Activated naive CD4-positive, alpha-beta T cell treated with anti-CD3 and anti-CD28 coated beads, Interleukin-2, amount 50 U/mL, for 24 hours (primary cell): ENCODE measurements around the gene DCLRE1B.
"Not testable (repeated sequence)": the region's sequence is repeated elsewhere in the genome, so short reads cannot be mapped to it uniquely, and the experiment has no call there.

Experiments used
- H3K27ac Mint-ChIP-seq: one replicate; pipeline ENCODE4 v1.8.0; 2021; ENCODE audit warnings: mild to moderate bottlenecking, mixed read lengths
- H3K27me3 Mint-ChIP-seq: one replicate; pipeline ENCODE4 v1.8.0; 2021; ENCODE audit warnings: mixed read lengths
- H3K36me3 Mint-ChIP-seq: one replicate; pipeline ENCODE4 v1.8.0; 2021; ENCODE audit warnings: mixed read lengths
- H3K4me1 Mint-ChIP-seq: one replicate; pipeline ENCODE4 v1.8.0; 2021; ENCODE audit warnings: mixed read lengths
- H3K4me3 Mint-ChIP-seq: one replicate; pipeline ENCODE4 v1.8.0; 2021; ENCODE audit warnings: mild to moderate bottlenecking, mixed read lengths
- H3K9me3 Mint-ChIP-seq: one replicate; pipeline ENCODE4 v1.8.0; 2021; ENCODE audit warnings: mixed read lengths

DCLRE1B gene

GRCh38 chr1:113946678-113947387 lies 41.7 kb downstream of the DCLRE1B start:
- peak overlapping the region; percentile 62 for H3K4me3 Mint-ChIP-seq
- H3K36me3 Mint-ChIP-seq = peaks cover 13% of the 10 kb centered on the region
- H3K4me1 Mint-ChIP-seq = peaks cover 82% of the 10 kb centered on the region
- H3K27ac Mint-ChIP-seq = peak overlapping the region; percentile 90
- H3K27me3 Mint-ChIP-seq = no peaks in the 10 kb centered on the region
- peaks cover 3% of the 10 kb centered on the region for H3K9me3 Mint-ChIP-seq

- Mint-ChIP-seq H3K27me3 (no peaks in the 10 kb centered on the region), H3K9me3 (peaks cover 3% of the 10 kb centered on the region), H3K4me1 (peaks cover 83% of the 10 kb centered on the region), H3K4me3 (peak overlapping the region; percentile 62), H3K36me3 (peaks cover 13% of the 10 kb centered on the region), H3K27ac (peak overlapping the region; percentile 90)
Measured at GRCh38 chr1:113947388-113948107, 42.4 kb downstream of the DCLRE1B start.

DNA sequence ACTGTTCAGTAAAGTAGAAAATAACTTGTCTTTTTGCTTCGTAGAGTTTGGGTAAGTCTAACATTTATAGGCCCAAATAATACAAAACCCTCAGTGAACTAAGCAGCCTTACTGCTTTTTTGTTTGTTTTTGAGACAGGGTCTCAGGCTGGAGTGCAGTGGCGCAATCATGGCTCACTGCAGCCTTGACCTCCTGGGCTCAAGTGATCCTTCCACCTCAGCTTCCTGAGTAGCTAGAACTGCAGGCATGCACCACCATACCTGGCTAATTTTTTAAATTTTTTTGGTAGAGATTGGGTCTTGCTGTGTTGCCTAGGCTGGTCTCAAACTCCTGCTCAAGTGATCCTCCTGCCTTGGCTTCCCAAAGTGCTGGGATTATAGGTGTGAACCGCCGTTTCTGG lies 43.0 kb downstream of the DCLRE1B start:
- peaks cover 85% of the 10 kb centered on the region for H3K4me1 Mint-ChIP-seq
- H3K27ac Mint-ChIP-seq = peak overlapping the region; percentile 90
- peaks cover 12% of the 10 kb centered on the region for H3K36me3 Mint-ChIP-seq
- H3K4me3 Mint-ChIP-seq = peak overlapping the region; percentile 67
- H3K9me3 Mint-ChIP-seq, H3K27me3 Mint-ChIP-seq: not testable (repeated sequence)

GRCh38 chr1:113949007-113949406 lies 43.9 kb downstream of the DCLRE1B start:
- Mint-ChIP-seq H3K4me1 (peaks cover 91% of the 10 kb centered on the region), H3K9me3 (no peaks in the 10 kb centered on the region), H3K36me3 (peaks cover 9% of the 10 kb centered on the region), H3K27ac (peak overlapping the region; percentile 90), H3K27me3 (no peaks in the 10 kb centered on the region), H3K4me3 (no peak overlapping the region)

GRCh38 chr1:113950908-113951307 lies 45.8 kb downstream of the DCLRE1B start:
- H3K4me3 Mint-ChIP-seq = no peak overlapping the region
- peaks cover 7% of the 10 kb centered on the region for H3K36me3 Mint-ChIP-seq
- no peaks in the 10 kb centered on the region for H3K9me3 Mint-ChIP-seq
- H3K4me1 Mint-ChIP-seq = peaks cover 92% of the 10 kb centered on the region
- no peak overlapping the region for H3K27ac Mint-ChIP-seq
- no peaks in the 10 kb centered on the region for H3K27me3 Mint-ChIP-seq

GRCh38 chr1:113951719-113952118 lies 46.6 kb downstream of the DCLRE1B start:
- H3K27me3 Mint-ChIP-seq = no peaks in the 10 kb centered on the region
- peaks cover 84% of the 10 kb centered on the region for H3K4me1 Mint-ChIP-seq
- H3K4me3 Mint-ChIP-seq = no peak overlapping the region
- no peaks in the 10 kb centered on the region for H3K9me3 Mint-ChIP-seq
- peaks cover 7% of the 10 kb centered on the region for H3K36me3 Mint-ChIP-seq
- H3K27ac Mint-ChIP-seq = peak overlapping the region; percentile 65

DNA sequence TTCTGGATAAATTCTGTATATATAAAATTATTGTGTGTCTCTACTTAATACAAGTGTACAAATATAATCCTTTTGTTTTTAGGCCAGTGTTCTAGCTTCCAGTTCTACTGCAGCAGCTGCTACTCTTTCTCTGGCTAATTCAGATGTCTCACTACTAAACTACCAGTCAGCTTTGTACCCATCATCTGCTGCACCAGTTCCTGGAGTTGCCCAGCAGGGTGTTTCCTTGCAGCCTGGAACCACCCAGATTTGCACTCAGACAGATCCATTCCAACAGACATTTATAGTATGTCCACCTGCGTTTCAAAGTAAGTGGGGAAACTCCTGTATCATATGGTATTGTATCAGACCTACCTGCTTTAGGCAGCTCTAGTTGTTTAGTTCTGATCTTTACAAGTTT lies 52.9 kb downstream of the DCLRE1B start:
- Mint-ChIP-seq H3K9me3 (no peaks in the 10 kb centered on the region), H3K4me3 (no peak overlapping the region), H3K4me1 (peaks cover 48% of the 10 kb centered on the region), H3K36me3 (peaks cover 32% of the 10 kb centered on the region), H3K27ac (no peak overlapping the region), H3K27me3 (no peaks in the 10 kb centered on the region)

DNA sequence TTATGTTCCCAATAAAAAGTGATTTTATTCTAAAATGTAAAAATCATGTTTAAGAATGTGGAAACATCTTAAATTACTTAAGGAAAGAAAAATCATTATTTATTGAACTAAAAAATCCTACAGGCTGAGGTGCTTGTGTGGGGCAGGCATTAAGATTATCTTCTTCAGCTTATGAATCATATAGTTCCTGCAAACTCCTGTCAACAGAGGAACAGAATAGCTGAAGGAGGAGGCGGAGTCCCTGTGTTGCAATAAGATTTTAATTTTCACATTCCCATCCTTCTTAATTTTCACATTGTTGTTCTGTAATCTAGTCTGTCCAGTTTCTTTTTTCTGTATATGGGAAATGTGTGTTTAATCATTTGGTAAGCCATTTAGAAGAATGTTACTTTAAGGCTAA lies 53.6 kb downstream of the DCLRE1B start:
- H3K27ac Mint-ChIP-seq = no peak overlapping the region
- H3K9me3 Mint-ChIP-seq = no peaks in the 10 kb centered on the region
- peaks cover 35% of the 10 kb centered on the region for H3K36me3 Mint-ChIP-seq
- H3K4me1 Mint-ChIP-seq = peaks cover 45% of the 10 kb centered on the region
- no peaks in the 10 kb centered on the region for H3K27me3 Mint-ChIP-seq
- no peak overlapping the region for H3K4me3 Mint-ChIP-seq

DNA sequence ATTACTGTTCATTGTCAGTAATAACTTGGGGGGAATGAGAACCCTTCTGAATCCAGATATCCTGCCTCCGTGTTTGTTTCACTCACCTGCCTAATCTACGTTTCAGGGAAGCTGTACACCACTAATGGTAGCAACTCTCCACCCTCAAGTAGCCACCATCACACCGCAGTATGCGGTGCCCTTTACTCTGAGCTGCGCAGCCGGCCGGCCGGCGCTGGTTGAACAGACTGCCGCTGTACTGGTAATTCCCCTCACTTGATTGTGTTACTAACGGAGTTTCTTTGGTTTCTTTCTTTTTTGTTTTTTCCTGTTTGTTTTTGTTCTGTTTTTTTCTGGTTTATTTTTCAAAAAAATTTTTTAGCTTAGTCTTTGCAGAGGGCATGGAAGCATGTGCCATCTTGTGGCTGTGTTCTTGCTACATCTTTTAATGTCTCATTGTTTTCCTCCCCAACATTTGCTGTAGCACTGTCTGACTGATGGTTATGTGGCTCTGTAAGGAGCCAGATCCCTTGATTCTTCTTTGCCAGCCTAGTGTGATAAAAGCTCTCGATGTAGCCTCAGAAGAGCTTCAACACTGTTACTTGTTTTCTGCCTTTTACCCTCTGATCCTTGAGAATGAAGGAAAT lies 58.3 kb downstream of the DCLRE1B start:
- Mint-ChIP-seq H3K36me3 (peaks cover 26% of the 10 kb centered on the region), H3K27ac (no peak overlapping the region), H3K27me3 (no peaks in the 10 kb centered on the region), H3K4me1 (peaks cover 21% of the 10 kb centered on the region), H3K9me3 (no peaks in the 10 kb centered on the region), H3K4me3 (no peak overlapping the region)
